ENCODE data around the gene CDK14. TPM values are rescaled to one million over a fixed set of nuclear protein-coding genes. Genes with fewer than 3 reads are reported as not detected.
A peak's percentile ranks its signal among the peaks of the same experiment; 100 is the strongest.

CDK14 gene
- total and polyA plus RNA-seq, 11 donors = 2.9 to 37.7 (median 21.3) TPM

DNA sequence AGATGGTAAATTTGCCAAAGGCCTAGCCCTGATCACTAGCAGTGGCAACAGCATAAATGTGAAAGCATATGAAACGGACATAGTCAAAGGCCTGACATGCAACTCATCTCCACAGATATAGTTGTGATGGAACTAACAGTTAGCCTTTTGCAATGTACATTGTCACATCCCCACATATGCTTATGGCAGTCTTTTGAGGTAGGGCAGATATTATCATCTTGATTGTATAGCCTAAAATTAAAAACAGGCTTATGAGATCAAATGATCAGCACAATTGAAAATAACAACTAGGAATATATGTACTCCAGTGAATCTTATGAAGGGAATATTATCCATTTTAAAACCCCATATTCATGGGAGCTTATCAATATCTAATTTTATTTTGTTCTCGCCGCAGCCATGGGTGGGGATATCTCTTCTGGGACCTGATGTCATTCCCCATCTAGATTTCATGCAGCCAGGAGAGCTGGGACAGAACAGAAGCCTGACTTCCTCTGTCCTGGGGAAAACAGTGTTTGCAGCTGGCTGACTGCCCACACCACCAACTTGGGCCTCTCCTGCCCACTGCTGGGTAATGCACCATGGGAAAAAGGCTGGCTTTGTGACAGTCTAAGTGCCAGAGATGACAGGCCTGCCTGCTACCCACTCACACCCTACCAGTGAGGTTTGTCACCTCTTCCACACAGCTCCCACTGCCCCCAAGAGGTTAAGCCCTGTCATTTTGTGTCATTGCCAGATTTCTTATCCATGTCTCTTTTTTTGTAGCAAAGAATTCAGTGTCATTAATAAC lies 487.9 kb downstream of the CDK14 start:
- peak; percentile 65 to 78 (median 72) for DNase-seq
- Histone ChIP-seq H3K27ac (peak overlapping the region in 9 of 12 donors; percentile 20 to 64 (median 59)), H3K27me3 (no peaks in the 10 kb centered on the region), H3K4me1 (peaks cover 0 to 49% (median 25%) of the 10 kb centered on the region in 12 donors), H3K4me3 (no peak overlapping the region), H3K9me3 (no peaks in the 10 kb centered on the region), H3K36me3 (no peaks in the 10 kb centered on the region)
- intact Hi-C loops (cut with DNase I) = loop anchor here (5.0 to 10.0 kb wide), 9 partner anchors 181 to 801 kb away; partner anchors contain the start of genes FZD1 (in 3 of the 10) and MTERF1 (in 2 of the 10)
- WGBS, 4 donors = 27 to 37% (median 32%) methylated on average over 3 of the region's 3 CpGs
- TF ChIP-seq, protein P1, sequence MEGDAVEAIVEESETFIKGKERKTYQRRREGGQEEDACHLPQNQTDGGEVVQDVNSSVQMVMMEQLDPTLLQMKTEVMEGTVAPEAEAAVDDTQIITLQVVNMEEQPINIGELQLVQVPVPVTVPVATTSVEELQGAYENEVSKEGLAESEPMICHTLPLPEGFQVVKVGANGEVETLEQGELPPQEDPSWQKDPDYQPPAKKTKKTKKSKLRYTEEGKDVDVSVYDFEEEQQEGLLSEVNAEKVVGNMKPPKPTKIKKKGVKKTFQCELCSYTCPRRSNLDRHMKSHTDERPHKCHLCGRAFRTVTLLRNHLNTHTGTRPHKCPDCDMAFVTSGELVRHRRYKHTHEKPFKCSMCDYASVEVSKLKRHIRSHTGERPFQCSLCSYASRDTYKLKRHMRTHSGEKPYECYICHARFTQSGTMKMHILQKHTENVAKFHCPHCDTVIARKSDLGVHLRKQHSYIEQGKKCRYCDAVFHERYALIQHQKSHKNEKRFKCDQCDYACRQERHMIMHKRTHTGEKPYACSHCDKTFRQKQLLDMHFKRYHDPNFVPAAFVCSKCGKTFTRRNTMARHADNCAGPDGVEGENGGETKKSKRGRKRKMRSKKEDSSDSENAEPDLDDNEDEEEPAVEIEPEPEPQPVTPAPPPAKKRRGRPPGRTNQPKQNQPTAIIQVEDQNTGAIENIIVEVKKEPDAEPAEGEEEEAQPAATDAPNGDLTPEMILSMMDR (IDR thresholded peaks at IDR 0.05) = peak in 3 of 12 donors; percentile 5 to 35 (median 24)
- TF ChIP-seq POLR2A (IDR thresholded peaks at IDR 0.05) = no peak
- ATAC-seq = peak; percentile 88 to 95 (median 92)

DNA sequence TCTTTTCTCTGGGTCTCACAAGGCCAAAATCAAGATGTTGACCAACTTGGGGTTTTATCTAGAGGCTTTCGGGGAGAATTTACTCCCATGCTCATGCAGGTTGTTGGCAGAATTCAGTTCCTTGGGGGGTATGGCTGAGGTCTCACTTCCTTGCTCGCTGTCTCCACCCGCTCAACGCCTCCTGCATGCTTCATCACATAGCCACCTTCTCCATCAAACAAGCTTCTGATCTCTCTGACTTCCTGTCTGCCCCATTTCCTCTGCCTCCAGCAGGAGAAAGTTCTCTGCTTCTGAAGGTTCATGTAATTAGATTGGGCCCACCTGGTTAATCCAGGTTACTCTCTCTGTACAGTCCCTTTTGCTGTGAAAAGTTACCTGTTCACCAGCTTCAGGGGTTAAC lies 489.1 kb downstream of the CDK14 start:
- DNase-seq (no peak), ATAC-seq (no peak)
- intact Hi-C loops (cut with DNase I) = loop anchor here (5.0 to 10.0 kb wide), 10 partner anchors 177 to 800 kb away; partner anchors contain the start of genes FZD1 (in 4 of the 10) and MTERF1 (in 2 of the 10)
- H3K27ac ChIP-seq = peak overlapping the region in 4 of 12 donors; percentile 37 to 61 (median 60)
- WGBS, 4 donors = 68 to 85% (median 77%) methylated on average over 4 of the region's 4 CpGs
- H3K36me3 ChIP-seq = no peaks in the 10 kb centered on the region
- no peak for TF ChIP-seq POLR2A (IDR thresholded peaks at IDR 0.05)
- TF ChIP-seq, protein P1 (IDR thresholded peaks at IDR 0.05) = no peak
- no peaks in the 10 kb centered on the region for H3K9me3 ChIP-seq
- H3K4me1 ChIP-seq = peaks cover 0 to 56% (median 31%) of the 10 kb centered on the region in 12 donors
- H3K4me3 ChIP-seq = no peak overlapping the region
- no peaks in the 10 kb centered on the region for H3K27me3 ChIP-seq

DNA sequence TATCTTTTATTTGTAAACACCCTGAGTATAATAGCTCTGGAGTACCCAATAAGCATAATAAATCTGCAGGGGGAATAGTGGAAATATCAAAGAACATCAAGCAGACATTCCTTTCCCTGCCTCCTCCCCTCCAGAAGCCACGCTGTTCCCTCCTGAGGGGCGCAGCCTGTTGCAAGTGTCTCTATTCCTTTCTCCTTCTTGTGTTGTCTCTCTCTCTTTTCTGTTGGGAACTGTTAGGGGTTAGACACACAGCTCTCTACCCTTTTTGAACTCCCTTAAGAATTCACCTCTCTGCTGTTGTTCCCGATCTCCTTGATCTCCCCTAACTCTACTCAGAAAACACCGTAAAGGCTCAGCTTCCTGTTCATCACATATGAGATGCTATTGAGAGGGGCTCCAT lies 490.1 kb downstream of the CDK14 start:
- WGBS, 4 donors = 90 to 95% (median 92%) methylated on average over 4 of the region's 4 CpGs
- ATAC-seq (no peak), DNase-seq (no peak)
- Histone ChIP-seq H3K4me1 (peaks cover 0 to 55% (median 31%) of the 10 kb centered on the region in 12 donors), H3K9me3 (no peaks in the 10 kb centered on the region), H3K27me3 (no peaks in the 10 kb centered on the region), H3K36me3 (no peaks in the 10 kb centered on the region), H3K27ac (no peak overlapping the region), H3K4me3 (no peak overlapping the region)
- intact Hi-C loops (cut with DNase I) = loop anchor here (5.0 to 10.0 kb wide), 10 partner anchors 176 to 799 kb away; partner anchors contain the start of genes FZD1 (in 4 of the 10) and MTERF1 (in 2 of the 10)
- TF ChIP-seq, protein P1 (IDR thresholded peaks at IDR 0.05) = no peak
- TF ChIP-seq POLR2A (IDR thresholded peaks at IDR 0.05) = no peak

GRCh38 chr7:91088156-91088555 lies 492.0 kb downstream of the CDK14 start:
- WGBS, 4 donors = 71 to 81% (median 74%) methylated on average over 1 of the region's 1 CpG
- Histone ChIP-seq H3K9me3 (no peaks in the 10 kb centered on the region), H3K27me3 (no peaks in the 10 kb centered on the region), H3K4me1 (peaks cover 0 to 36% (median 16%) of the 10 kb centered on the region in 12 donors), H3K27ac (no peak overlapping the region), H3K4me3 (no peak overlapping the region), H3K36me3 (no peaks in the 10 kb centered on the region)
- ATAC-seq (no peak), DNase-seq (no peak)
- TF ChIP-seq, protein P1 (IDR thresholded peaks at IDR 0.05) = no peak
- no peak for TF ChIP-seq POLR2A (IDR thresholded peaks at IDR 0.05)
- intact Hi-C loops (cut with DNase I) = loop anchor here (2.0 to 10.0 kb wide), 11 partner anchors 174 to 797 kb away; partner anchors contain the start of genes FZD1 (in 5 of the 10) and MTERF1 (in 2 of the 10)

Data from heart left ventricle (tissue), 16 donors.